ENCODE measurements around the gene ICE1.
"Not testable (repeated sequence)": the region's sequence is repeated elsewhere in the genome, so short reads cannot be mapped to it uniquely, and the experiment has no call there.

ICE1 gene

GRCh38 chr5:5456858-5457257, 34.4 kb downstream of the ICE1 start:
- DNase-seq = no peak

- no peak for DNase-seq
Observed at GRCh38 chr5:5460311-5460710, 37.8 kb downstream of the ICE1 start.

GRCh38 chr5:5461012-5461411, 38.5 kb downstream of the ICE1 start:
- DNase-seq = no peak

GRCh38 chr5:5464036-5464715, 41.7 kb downstream of the ICE1 start:
- DNase-seq = no peak

- no peak for DNase-seq
Observed at GRCh38 chr5:5466227-5466626, 43.8 kb downstream of the ICE1 start.

GRCh38 chr5:5467737-5468136, 45.3 kb downstream of the ICE1 start:
- no peak for DNase-seq

GRCh38 chr5:5470933-5471332, 48.5 kb downstream of the ICE1 start:
- DNase-seq = no peak

- DNase-seq = no peak
Observed at GRCh38 chr5:5473226-5473625, 50.7 kb downstream of the ICE1 start.

GRCh38 chr5:5474961-5475360, 52.5 kb downstream of the ICE1 start:
- no peak for DNase-seq

- DNase-seq = no peak
Observed at GRCh38 chr5:5475975-5476374, 53.5 kb downstream of the ICE1 start.

- DNase-seq = not testable (repeated sequence)
Observed at GRCh38 chr5:5479578-5479977, 57.1 kb downstream of the ICE1 start.

GRCh38 chr5:5480481-5481111, 58.1 kb downstream of the ICE1 start:
- DNase-seq = no peak

GRCh38 chr5:5481206-5481605, 58.7 kb downstream of the ICE1 start:
- DNase-seq = no peak

GRCh38 chr5:5481633-5482032, 59.2 kb downstream of the ICE1 start:
- DNase-seq = no peak

- DNase-seq = no peak
Observed at GRCh38 chr5:5483350-5483749, 60.9 kb downstream of the ICE1 start.

- DNase-seq = no peak
Observed at GRCh38 chr5:5483880-5484598, 61.6 kb downstream of the ICE1 start.

GRCh38 chr5:5486122-5486521, 63.6 kb downstream of the ICE1 start:
- no peak for DNase-seq

- DNase-seq = no peak
Observed at GRCh38 chr5:5487585-5488360, 65.3 kb downstream of the ICE1 start.

GRCh38 chr5:5490774-5491347, 68.4 kb downstream of the ICE1 start:
- peak; percentile 97 to 98 for DNase-seq

- peak; percentile 80 to 87 for DNase-seq
Observed at GRCh38 chr5:5492087-5492933, 69.8 kb downstream of the ICE1 start.

- not testable (repeated sequence) for DNase-seq
Observed at GRCh38 chr5:5492934-5493271, 70.4 kb downstream of the ICE1 start.

All from NCI-H524 (cell line).